ENCODE results near the gene KDELR3. TPM values are rescaled to one million over a fixed set of nuclear protein-coding genes. Genes with fewer than 3 reads are reported as not detected.

The KDELR3 gene
- total RNA-seq, 1 donor from 2014 or later: 7.1 TPM

GRCh38 chr22:38455076-38455529, 12.8 kb upstream of the KDELR3 start, which contains the start of gene KCNJ4:
Gene KCNJ4 (minus strand): TSS chr22:38455199. CDS start chr22:38428132, 27,067 bp downstream.
- Histone ChIP-seq H3K36me3 (ENCODE audit: control insufficient read depth, insufficient read depth, low read length) (no peaks in the 10 kb centered on the region), H3K4me3 (ENCODE audit: low read depth, low read length) (peak within 1 kb of the TSS; percentile 21), H3K27me3 (ENCODE audit: control insufficient read depth, insufficient read depth, low read length) (peaks cover 34% of the 10 kb centered on the region)
- FAIRE-seq (no peak), DNase-seq (ENCODE audit: low read depth) (no peak)
- no peak for TF ChIP-seq CTCF (IDR thresholded peaks at IDR 0.05; ENCODE audit: insufficient read depth, low read length, severe bottlenecking)

- TF ChIP-seq CTCF (IDR thresholded peaks at IDR 0.05; ENCODE audit: insufficient read depth, low read length, severe bottlenecking): no peak
- FAIRE-seq (no peak), DNase-seq (ENCODE audit: low read depth) (no peak)
- peak overlapping the region; percentile 21 for H3K4me3 ChIP-seq (ENCODE audit: low read depth, low read length)
- no peaks in the 10 kb centered on the region for H3K36me3 ChIP-seq (ENCODE audit: control insufficient read depth, insufficient read depth, low read length)
- peaks cover 32% of the 10 kb centered on the region for H3K27me3 ChIP-seq (ENCODE audit: control insufficient read depth, insufficient read depth, low read length)
Measured at GRCh38 chr22:38455530-38456271, 12.2 kb upstream of the KDELR3 start.

GRCh38 chr22:38456272-38456835, 11.5 kb upstream of the KDELR3 start:
- peaks cover 35% of the 10 kb centered on the region for H3K27me3 ChIP-seq (ENCODE audit: control insufficient read depth, insufficient read depth, low read length)
- DNase-seq (ENCODE audit: low read depth): no peak
- TF ChIP-seq CTCF (IDR thresholded peaks at IDR 0.05; ENCODE audit: insufficient read depth, low read length, severe bottlenecking): no peak
- no peak for FAIRE-seq
- H3K4me3 ChIP-seq (ENCODE audit: low read depth, low read length): no peak overlapping the region
- H3K36me3 ChIP-seq (ENCODE audit: control insufficient read depth, insufficient read depth, low read length): no peaks in the 10 kb centered on the region

GRCh38 chr22:38456841-38457699, 10.8 kb upstream of the KDELR3 start:
- H3K4me3 ChIP-seq (ENCODE audit: low read depth, low read length): no peak overlapping the region
- H3K36me3 ChIP-seq (ENCODE audit: control insufficient read depth, insufficient read depth, low read length): no peaks in the 10 kb centered on the region
- FAIRE-seq (peak; percentile 68), DNase-seq (ENCODE audit: low read depth) (no peak)
- TF ChIP-seq CTCF (IDR thresholded peaks at IDR 0.05; ENCODE audit: insufficient read depth, low read length, severe bottlenecking): no peak
- peaks cover 35% of the 10 kb centered on the region for H3K27me3 ChIP-seq (ENCODE audit: control insufficient read depth, insufficient read depth, low read length)

- H3K4me3 ChIP-seq (ENCODE audit: low read depth, low read length): no peak overlapping the region
- no peaks in the 10 kb centered on the region for H3K36me3 ChIP-seq (ENCODE audit: control insufficient read depth, insufficient read depth, low read length)
- FAIRE-seq (peak; percentile 93), DNase-seq (ENCODE audit: low read depth) (no peak)
- no peak for TF ChIP-seq CTCF (IDR thresholded peaks at IDR 0.05; ENCODE audit: insufficient read depth, low read length, severe bottlenecking)
- peaks cover 20% of the 10 kb centered on the region for H3K27me3 ChIP-seq (ENCODE audit: control insufficient read depth, insufficient read depth, low read length)
Measured at GRCh38 chr22:38460426-38460840, 7.5 kb upstream of the KDELR3 start.

All from bronchial epithelial cell (primary cell).